PC-3 (cell line): Measurements from ENCODE around the gene LILRA2.

Source experiments
- CTCF ChIP-seq: fragments of 300-600 bp; sonication (generic); conservative IDR thresholded peaks from 2 replicates; pipeline ENCODE4 v1.5.1; 2017; ENCODE audit warnings: antibody characterized with exemption, low read depth, mild to moderate bottlenecking, low read length
- EZH2phosphoT487 ChIP-seq: fragments of 300-600 bp; sonication (generic); IDR thresholded peaks from 2 replicates; pipeline ENCODE4 v1.6.1; 2018; ENCODE audit warnings: mild to moderate bottlenecking, antibody characterized with exemption, low read length, borderline replicate concordance

GRCh38 chr19:54587026-54587425 is 13.4 kb downstream of the LILRA2 start:
- TF ChIP-seq CTCF (no peak), EZH2phosphoT487 (no peak)
